ENCODE data around the gene ASB2. TPM values are rescaled to one million over a fixed set of nuclear protein-coding genes. Genes with fewer than 3 reads are reported as not detected.
A peak's percentile ranks its signal among the peaks of the same experiment; 100 is the strongest.

The ASB2 gene
- total and polyA plus RNA-seq, 2 of the 13 experiments (the other 11 are each of a cell fraction or from before 2014, with no cell fraction given), result 0.82 to 4.1 TPM

- Histone ChIP-seq H3K79me2 (ENCODE audit: insufficient read depth, low read length) (no peaks in the 10 kb centered on the region), H3K9ac (ENCODE audit: insufficient read depth, low read depth, low read length) (no peak overlapping the region), H3K4me2 (ENCODE audit: low read depth, low read length) (peak overlapping the region; percentile 98), H4K20me1 (ENCODE audit: insufficient read depth, low read length) (no peaks in the 10 kb centered on the region), H3K4me3 (replicated peaks in 1 of 3; ENCODE audit: insufficient read depth in 1 of 3, low read depth in 2 of 3, low read length in 3 of 3) (peak overlapping the region in 2 of 3 experiments; percentile 25 to 66; a peak in 2 of 6 replicates), H3K36me3 (replicated peaks in 1 of 2; ENCODE audit: control insufficient read depth in 1 of 2, insufficient read depth in 2 of 2, low read length in 2 of 2) (no peaks in the 10 kb centered on the region), H3K27me3 (ENCODE audit: control insufficient read depth in 1 of 2, insufficient read depth in 2 of 2, low read length in 2 of 2) (no peaks in the 10 kb centered on the region), H3K9me3 (ENCODE audit: low read length) (no peaks in the 10 kb centered on the region), H2AFZ (ENCODE audit: low read length) (peak overlapping the region; percentile 62), H3K4me1 (ENCODE audit: insufficient read depth, low read length) (peaks cover 73% of the 10 kb centered on the region), H3K27ac (ENCODE audit: extremely low read length, insufficient read depth, low read length) (no peak overlapping the region)
- 0 out of 2 replicates have a peak, but pooled peaks have one; percentile 13 for TF ChIP-seq ZNF263 (CRISPR knock-in tag; IDR thresholded peaks at IDR 0.05)
- no peak for TF ChIP-seq NFYC (CRISPR knock-in tag; IDR thresholded peaks at IDR 0.05)
- CTCF ChIA-PET (ENCODE audit: low intra/inter-chr PET ratio, low total read pairs), result interaction anchor here (2.0 kb wide), 1 partner anchor 16 kb away, joined by 23 read pairs; no protein-coding TSS in a partner anchor
- no peak for FAIRE-seq
- no peak for DNase-seq (ENCODE audit: low spot score)
- POLR2A ChIA-PET, result interaction anchor here (1.2 to 2.4 kb wide), 3 partner anchors 8 to 12 kb away, joined by 3 to 11 read pairs (median 9); no protein-coding TSS in a partner anchor
- no peak for ATAC-seq
- no TSS peak for BruUV-seq (replicated peaks)
- WGBS (ENCODE audit: low lambda C conversion rate), result 100% methylated on average over 2 of the region's 4 CpGs
- in situ Hi-C loops (cut with HindIII; ENCODE audit: extremely low pct_ligation_motif_present, low pct_unique_long_range_greater_than_20kb), result no loop called here
- intact Hi-C loops (cut with micrococcal nuclease; ENCODE audit: unreplicated experiment), result loop anchor here (10.0 kb wide), 1 partner anchor 180 kb away; no protein-coding TSS in a partner anchor
These were observed 21.9 kb downstream of the ASB2 start for GRCh38 chr14:93954516-93954830.

- FAIRE-seq (no peak), ATAC-seq (peak; percentile 45), DNase-seq (ENCODE audit: low spot score) (no peak)
- no peaks in the 10 kb centered on the region for H3K79me2 ChIP-seq (ENCODE audit: insufficient read depth, low read length)
- H3K4me1 ChIP-seq (ENCODE audit: insufficient read depth, low read length), result peaks cover 68% of the 10 kb centered on the region
- no peaks in the 10 kb centered on the region for H3K36me3 ChIP-seq (replicated peaks in 1 of 2; ENCODE audit: control insufficient read depth in 1 of 2, insufficient read depth in 2 of 2, low read length in 2 of 2)
- no peaks in the 10 kb centered on the region for H3K27me3 ChIP-seq (ENCODE audit: control insufficient read depth in 1 of 2, insufficient read depth in 2 of 2, low read length in 2 of 2)
- H4K20me1 ChIP-seq (ENCODE audit: insufficient read depth, low read length), result no peaks in the 10 kb centered on the region
- 36% methylated on average over 12 of the region's 18 CpGs for WGBS (ENCODE audit: low lambda C conversion rate)
- ChIA-PET POLR2A (interaction anchor here (2.2 to 2.4 kb wide), 2 partner anchors 12 to 13 kb away, joined by 11 to 14 read pairs; no protein-coding TSS in a partner anchor), CTCF (ENCODE audit: low intra/inter-chr PET ratio, low total read pairs) (interaction anchor here (0.8 to 2.0 kb wide), 5 partner anchors 14 to 49 kb away, joined by 3 to 23 read pairs (median 4); no protein-coding TSS in a partner anchor)
- peak overlapping the region; percentile 44 for H3K9ac ChIP-seq (ENCODE audit: insufficient read depth, low read depth, low read length)
- no TSS peak for BruUV-seq (replicated peaks)
- H3K4me3 ChIP-seq (replicated peaks in 1 of 3; ENCODE audit: insufficient read depth in 1 of 3, low read depth in 2 of 3, low read length in 3 of 3), result peak overlapping the region; percentile 25 to 66 (median 58)
- peak overlapping the region; percentile 98 for H3K4me2 ChIP-seq (ENCODE audit: low read depth, low read length)
- in situ Hi-C loops (cut with HindIII; ENCODE audit: extremely low pct_ligation_motif_present, low pct_unique_long_range_greater_than_20kb) (no loop called here), intact Hi-C loops (cut with micrococcal nuclease; ENCODE audit: unreplicated experiment) (loop anchor here (1.0 to 10.0 kb wide), 2 partner anchors 16 to 181 kb away; no protein-coding TSS in a partner anchor)
- H2AFZ ChIP-seq (ENCODE audit: low read length), result peak overlapping the region; percentile 62
- H3K27ac ChIP-seq (ENCODE audit: extremely low read length, insufficient read depth, low read length), result no peak overlapping the region
- H3K9me3 ChIP-seq (ENCODE audit: low read length), result no peaks in the 10 kb centered on the region
- TF ChIP-seq LRRFIP1 (CRISPR knock-in tag; conservative IDR thresholded peaks at IDR 0.05) (no peak), GFI1 (CRISPR knock-in tag; IDR thresholded peaks at IDR 0.05; ENCODE audit: borderline replicate concordance) (no peak), ZNF260 (CRISPR knock-in tag; IDR thresholded peaks at IDR 0.05; ENCODE audit: borderline replicate concordance, low read depth) (no peak), HNF4A (CRISPR knock-in tag; IDR thresholded peaks at IDR 0.05) (no peak), ZBTB38 (CRISPR knock-in tag; IDR thresholded peaks at IDR 0.05) (0 out of 2 replicates have a peak, but pooled peaks have one; percentile 26), GATAD1 (CRISPR knock-in tag; IDR thresholded peaks at IDR 0.05) (no peak), ZNF414 (CRISPR knock-in tag; IDR thresholded peaks at IDR 0.05) (no peak), U2AF1 (optimal IDR thresholded peaks at IDR 0.05; ENCODE audit: low read depth, low read length) (no peak), ZNF460 (CRISPR knock-in tag; IDR thresholded peaks at IDR 0.05; ENCODE audit: borderline replicate concordance) (no peak), ZNF777 (CRISPR knock-in tag; IDR thresholded peaks at IDR 0.05) (0 out of 2 replicates have a peak, but pooled peaks have one; percentile 10), ZNF10 (CRISPR knock-in tag; IDR thresholded peaks at IDR 0.05; ENCODE audit: borderline replicate concordance, low read depth) (no peak), MBD4 (IDR thresholded peaks at IDR 0.05; ENCODE audit: borderline replicate concordance, low read length) (no peak), ZBTB7B (CRISPR knock-in tag; IDR thresholded peaks at IDR 0.05) (0 out of 2 replicates have a peak, but pooled peaks have one; percentile 12)
These were observed 22.4 kb downstream of the ASB2 start for GRCh38 chr14:93953739-93954515.
